ENCODE measurements around the gene RPS28.
A peak's percentile ranks its signal among the peaks of the same experiment; 100 is the strongest.
"Not testable (repeated sequence)": the region's sequence is repeated elsewhere in the genome, so short reads cannot be mapped to it uniquely, and the experiment has no call there.

Gene RPS28

DNA sequence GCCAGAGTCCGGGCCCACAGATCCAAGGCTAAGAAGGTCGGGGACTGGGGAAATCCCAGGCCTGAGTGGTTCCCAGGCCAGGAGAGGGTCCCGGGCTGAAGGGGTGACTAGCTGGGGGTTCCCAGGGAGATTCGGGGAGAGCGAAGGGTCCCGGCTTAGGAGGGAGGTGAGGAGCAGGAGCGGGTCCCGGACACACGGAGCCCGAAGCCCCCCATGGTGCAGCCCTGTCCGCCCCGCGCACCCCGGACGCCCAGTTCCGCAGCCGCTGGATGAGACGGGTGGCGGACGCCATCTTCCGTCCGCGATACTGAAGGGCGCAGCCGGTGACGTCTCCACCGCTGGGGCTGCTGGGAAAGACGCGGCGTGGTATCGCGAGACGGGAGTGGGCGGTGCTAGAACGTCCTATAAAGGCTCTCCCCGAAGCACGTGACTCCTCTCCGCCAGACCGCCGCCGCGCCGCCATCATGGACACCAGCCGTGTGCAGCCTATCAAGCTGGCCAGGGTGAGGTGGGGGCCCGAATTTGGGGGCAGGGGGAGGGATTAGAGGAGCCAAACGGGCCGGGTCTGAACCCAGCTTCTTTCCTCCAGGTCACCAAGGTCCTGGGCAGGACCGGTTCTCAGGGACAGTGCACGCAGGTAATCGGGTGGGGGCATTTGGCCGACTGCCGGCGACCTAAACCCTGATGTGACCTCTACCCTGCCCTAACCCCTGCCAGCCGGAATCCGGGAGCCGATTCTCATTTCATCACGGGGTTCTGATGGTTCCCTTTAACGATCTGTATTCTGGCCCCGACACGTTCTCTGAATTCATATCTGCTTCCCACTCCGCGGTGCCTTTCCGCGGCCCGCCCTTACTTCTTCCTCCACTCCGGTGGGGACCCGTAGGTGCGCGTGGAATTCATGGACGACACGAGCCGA lies at the start of gene RPS28, which contains the start of gene NDUFA7:
Gene RPS28 (plus strand): TSS at position 430 of the 919 bp plus-strand sequence. CDS start 35 bp downstream, at position 465.
Gene NDUFA7 (minus strand): TSS at position 309 of the 919 bp plus-strand sequence. CDS start 17 bp downstream, at position 292.
- DNase-seq, result peak; percentile 99

DNA sequence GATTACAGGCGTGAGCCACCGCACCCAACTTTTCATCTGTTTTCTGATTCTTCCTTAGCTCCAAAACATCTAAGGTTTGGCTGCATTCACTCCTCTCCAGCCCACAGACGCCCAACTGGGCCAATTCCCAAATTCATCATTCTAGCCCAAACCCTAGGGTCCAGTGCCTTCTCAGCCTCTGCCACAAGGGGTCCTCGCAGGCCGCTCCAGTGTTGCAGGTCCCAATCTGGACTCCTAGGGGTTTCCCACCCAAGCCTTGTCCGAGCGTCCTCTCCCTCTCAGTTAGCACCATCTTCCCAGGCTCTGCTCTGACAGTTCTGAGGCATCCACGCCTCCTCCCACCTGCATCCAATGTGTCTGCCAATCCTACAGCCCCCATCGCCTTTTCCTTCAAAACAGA lies 44.8 kb upstream of the RPS28 start:
- DNase-seq, result not testable (repeated sequence)

- DNase-seq, result not testable (repeated sequence)
Measured at GRCh38 chr19:8291337-8291736, 30.0 kb upstream of the RPS28 start.

DNA sequence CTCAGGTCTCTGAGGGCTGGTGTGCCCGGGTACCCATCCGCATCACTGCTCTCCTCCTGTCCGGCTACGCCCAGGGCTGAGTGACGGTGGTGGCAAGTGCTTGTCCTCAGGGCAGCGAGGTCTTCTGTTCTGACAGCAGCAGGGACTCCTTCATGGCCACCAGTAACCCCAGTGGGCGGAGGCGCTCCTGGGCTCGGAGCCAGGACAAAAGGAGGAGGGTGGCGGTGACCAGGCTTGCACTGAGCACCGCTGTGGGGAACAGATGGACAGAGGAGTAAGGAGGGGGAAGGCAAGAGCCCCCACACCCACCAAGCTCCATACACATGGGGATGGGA lies 19.0 kb upstream of the RPS28 start:
- DNase-seq, result no peak

DNA sequence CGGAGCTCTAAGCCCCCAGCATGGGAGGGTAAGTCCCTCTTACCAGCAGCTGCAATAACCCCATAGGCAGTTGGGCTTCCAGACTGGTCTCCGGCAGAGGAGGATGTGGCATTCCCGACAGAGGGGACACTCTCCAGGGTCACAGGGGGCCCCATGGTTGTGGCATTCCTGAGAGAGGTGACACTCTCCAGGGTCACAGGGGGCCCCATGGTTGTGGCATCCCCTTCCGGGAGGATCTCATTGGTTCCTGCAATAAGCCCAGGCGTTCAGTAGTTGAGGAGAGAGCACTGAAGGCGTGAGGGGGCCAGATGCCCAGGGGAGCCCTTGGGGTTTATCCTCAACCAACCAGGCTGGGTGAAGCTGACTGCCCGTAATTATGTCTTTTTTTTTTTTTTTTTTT lies 18.6 kb upstream of the RPS28 start:
- DNase-seq, result no peak

DNA sequence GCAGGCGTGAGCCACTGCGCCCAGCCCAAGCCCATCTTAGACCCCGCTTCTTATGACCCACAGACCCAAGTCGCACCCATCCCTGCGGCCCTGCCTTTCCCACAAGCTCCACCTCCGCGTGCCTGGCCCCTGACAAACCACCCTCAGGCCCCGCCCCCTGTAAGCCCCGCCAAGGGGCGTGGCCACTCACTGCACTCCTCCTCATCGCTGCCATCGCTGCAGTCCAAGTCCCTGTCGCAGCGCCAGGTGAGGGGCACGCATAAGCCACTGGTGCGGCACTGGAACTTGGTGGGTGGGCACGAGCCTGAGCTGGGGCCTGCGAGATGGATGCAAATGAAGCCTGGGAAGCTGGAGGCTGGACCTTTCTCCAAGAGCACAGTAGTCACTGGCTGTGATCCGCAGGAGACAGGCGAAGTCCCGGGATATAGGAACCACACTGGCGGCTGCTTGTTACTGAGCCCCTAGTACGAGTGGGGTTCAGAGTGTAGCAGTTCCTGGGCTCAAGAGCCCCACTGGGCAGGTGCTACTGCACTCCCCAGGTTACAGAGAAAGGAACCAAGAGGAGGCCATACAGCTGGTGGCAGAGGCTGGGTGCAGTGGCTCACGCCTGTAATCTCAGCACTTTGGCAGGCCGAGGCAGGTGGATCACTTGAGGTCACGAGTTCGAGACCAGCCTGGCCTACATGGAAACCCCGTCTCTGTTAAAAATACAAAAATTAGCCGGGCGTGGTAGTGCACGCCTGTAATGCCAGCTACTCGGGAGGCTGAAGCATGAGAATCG lies 16.3 kb upstream of the RPS28 start:
- no peak for DNase-seq

DNA sequence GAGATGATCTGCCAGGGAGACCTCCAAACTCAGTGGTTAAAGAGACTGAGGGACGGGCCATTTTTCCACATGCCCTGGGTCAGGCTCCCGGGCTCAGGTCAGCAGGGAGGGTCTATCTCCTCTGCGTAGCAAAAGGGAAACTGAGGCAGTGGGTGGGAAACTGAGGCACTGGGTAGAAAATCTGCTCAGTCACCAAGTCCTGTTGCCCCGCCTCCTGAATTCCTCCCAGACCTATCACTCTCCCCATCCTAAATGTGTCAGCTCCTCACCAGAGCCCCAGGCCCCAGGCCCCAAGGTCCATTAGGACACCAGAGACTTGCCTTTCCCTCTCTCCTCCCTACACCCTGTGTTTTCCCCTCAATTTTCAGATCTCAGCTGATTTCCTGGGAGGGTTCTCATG lies 15.5 kb upstream of the RPS28 start:
- no peak for DNase-seq

- DNase-seq, result no peak
Measured at GRCh38 chr19:8306235-8307054, 14.9 kb upstream of the RPS28 start.

DNA sequence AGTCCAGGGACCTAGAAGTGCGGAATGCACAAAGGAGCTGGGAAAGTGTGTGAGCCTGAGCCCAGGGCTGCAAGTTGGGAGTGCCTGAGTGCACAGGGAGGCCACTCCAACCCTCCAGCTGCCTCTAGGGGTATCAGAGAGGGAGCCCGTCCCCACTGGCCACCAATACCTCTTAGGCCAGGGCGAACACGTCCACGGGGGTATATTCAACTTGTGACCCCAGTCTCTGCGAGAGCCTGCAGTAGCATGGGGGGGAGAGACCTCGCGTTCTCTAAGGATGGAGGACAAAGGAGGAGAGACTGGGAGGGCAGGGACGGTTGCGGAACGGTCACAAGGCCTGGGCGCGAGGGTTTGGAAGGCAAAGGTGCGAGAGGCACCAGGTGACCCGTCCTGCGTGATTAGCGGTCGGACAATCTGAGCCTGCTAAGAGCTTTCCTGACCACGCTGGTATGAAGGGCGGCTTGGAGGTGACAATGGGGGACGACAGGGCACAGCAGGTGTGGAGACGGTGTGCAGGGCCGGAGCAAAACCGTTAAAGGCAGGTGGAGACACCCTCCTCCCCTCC lies 13.8 kb upstream of the RPS28 start:
- no peak for DNase-seq

GRCh38 chr19:8307965-8308866 lies 13.1 kb upstream of the RPS28 start, which contains the start of gene CD320:
Gene CD320 (minus strand): TSS chr19:8308358. CDS start chr19:8308290, 68 bp downstream.
- DNase-seq, result peak; percentile 91

GRCh38 chr19:8308891-8309291 lies 12.4 kb upstream of the RPS28 start:
- no peak for DNase-seq

GRCh38 chr19:8310342-8311055 lies 10.8 kb upstream of the RPS28 start:
- DNase-seq, result no peak

- no peak for DNase-seq
Measured at GRCh38 chr19:8311461-8312260, 9.6 kb upstream of the RPS28 start.

GRCh38 chr19:8314981-8315640 lies 6.2 kb upstream of the RPS28 start:
- not testable (repeated sequence) for DNase-seq

DNA sequence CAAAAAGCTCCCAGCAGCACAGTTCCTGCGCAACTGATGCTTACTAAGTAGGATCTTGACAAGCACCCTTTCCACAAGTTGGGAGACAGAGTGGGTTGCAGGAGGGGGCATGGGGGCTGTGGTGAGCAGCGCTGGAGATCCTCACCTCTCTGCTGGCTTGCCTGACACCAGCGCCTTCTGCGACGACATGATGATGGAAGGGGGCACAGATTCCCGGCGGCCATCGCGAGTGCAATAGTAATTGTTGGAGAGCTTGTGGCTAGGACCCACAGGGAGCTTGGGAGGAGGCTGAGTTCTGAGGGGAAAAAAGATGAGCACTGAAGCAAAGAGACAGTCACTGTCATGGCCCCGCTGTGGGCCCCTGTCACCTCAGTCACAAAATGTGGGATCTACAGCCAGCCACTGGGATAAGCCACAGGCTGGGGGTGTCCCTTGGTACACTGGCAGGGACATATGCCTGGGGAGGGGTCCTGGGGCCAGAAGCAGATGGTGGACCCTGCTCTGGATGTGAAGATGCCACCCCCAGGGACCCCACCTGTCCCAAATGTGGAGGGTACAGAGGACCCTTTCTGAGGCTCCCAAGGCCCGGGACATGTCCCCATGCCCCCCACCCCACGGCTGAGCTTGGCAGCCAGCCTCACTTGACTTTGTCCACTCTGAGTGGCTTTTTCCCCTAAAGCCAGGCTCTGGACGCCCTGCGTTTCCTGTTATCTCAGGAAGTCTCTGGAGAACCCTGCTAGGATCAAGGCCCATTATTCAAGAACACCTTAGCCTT lies 4.8 kb upstream of the RPS28 start:
- no peak for DNase-seq

DNA sequence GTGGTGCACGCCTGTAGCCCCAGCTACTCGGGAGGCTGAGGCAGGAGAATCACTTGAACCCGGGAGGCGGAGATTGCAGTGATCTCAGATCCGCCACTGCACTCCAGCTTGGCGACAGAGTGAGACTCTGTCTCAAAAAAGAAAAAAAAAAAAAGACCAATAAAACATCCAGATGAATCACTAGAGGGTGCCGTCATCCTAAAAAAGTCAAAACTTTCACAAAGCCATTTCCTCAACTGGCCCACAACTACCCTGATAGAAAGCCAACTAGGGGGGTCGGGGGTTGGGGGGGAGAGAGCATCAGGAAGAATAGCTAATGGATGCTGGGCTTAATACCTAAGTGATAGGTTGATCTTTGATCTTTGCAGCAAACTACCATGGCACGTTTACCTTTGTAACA lies 2.5 kb upstream of the RPS28 start:
- not testable (repeated sequence) for DNase-seq

DNA sequence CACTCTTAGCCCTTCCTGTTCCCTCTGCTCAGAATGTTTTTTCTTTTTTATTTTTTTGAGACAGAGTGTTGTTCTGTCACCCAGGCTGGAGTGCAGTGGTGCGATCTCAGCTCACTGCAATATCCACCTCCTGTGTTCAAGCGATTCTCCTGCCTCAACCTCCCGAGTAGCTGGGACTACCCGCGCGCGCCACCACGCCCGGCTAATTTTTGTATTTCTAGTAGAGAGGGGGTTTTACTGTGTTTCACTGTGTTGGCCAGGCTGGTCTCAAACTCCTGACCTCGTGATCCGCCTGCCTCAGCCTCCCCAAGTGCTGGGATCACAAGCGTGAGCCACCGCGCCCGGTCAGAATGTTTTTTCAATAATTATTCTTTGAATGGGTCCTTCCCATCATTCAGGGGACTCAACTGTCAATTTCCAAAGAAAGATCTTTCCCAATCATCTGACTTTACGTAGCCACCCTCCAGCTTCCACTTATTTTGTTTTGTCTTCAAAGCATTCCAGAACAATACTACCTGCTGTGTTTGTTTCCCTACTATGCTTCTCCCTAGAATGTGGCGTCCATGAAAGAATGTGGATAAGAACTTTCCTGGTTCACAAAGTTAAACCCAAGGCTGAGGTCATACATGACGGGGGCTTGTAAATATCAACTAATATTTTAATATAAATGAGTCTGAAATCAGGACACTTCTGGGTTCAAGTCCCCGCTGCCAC lies 1.3 kb upstream of the RPS28 start:
- no peak for DNase-seq

DNA sequence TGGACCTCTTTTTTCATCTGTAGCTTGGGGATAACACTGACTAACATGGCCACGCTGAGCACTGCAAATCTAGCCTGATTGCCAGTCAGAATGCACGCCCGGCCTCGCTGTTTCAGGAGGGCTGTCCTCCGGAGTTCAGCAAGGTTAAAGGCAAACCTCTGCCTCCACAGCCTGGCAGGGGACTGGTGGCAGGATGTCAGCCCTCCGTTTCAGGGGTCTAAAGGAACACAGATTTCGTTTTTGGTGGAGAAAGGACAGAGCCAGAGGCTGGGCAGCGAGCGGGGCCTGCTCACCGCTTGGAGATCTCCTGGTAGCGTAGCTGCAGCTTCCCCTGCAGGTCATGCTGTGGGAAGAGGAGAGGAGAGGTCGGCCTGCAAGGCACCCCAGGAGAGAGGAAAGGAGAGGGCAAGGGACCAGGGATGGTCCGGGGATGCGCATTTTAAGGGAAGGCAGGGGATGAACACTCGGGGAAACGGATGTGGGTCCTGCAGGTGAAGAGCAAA lies 681 bp upstream of the RPS28 start:
- no peak for DNase-seq
